DMS53 treated with DMSO at 0.1 percent for 48 hours (cell line): ENCODE data around the gene KRTCAP2.
"Not testable (repeated sequence)": the region's sequence is repeated elsewhere in the genome, so short reads cannot be mapped to it uniquely, and the experiment has no call there.

Experiments used
- DNase-seq: peaks from one replicate; lab custom pipeline; 2025; ENCODE audit not compliant: unreplicated experiment; lab: John Stamatoyannopoulos, UW

KRTCAP2 gene

GRCh38 chr1:155169541-155169940 is 3.6 kb downstream of the KRTCAP2 start:
- DNase-seq, result no peak

DNA sequence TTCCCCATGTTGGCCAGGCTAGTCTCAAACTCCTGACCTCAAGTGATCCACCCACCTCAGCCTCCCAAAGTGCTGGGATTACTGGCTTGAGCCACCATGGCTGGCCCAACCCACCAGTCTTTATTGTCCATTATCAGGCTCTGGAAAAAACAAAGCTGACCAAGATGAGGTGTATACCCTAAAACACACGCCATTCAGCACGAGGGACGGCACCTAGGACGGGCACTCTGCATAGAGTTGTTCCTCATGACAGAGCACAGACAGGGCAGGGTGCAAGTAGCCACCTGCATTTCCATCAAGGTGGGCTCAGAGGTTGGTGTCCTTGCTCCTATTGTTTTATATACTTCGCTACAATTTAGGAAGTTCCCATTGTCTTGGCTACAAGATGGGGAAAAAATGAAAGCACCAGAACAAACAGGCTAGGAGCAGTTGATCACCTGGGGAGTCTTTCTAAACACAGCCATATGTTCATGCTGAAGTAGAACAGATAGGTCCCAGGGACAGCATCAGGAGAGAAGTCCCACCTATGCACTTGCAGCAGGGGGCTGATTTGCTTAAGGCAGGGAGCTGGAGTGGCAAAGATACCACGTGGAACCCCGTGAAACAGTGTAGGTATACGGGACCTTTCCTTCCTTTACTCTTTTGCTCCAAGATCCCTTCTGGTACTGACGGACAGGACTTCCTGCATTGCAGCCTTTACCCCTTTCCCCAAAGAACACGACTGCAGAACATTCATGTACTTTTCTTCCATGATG is 4.5 kb downstream of the KRTCAP2 start:
- DNase-seq, result no peak

- not testable (repeated sequence) for DNase-seq
Measured at GRCh38 chr1:155168105-155168445, 5.0 kb downstream of the KRTCAP2 start.

GRCh38 chr1:155167166-155168104 is 5.7 kb downstream of the KRTCAP2 start:
- peak; percentile 78 for DNase-seq

DNA sequence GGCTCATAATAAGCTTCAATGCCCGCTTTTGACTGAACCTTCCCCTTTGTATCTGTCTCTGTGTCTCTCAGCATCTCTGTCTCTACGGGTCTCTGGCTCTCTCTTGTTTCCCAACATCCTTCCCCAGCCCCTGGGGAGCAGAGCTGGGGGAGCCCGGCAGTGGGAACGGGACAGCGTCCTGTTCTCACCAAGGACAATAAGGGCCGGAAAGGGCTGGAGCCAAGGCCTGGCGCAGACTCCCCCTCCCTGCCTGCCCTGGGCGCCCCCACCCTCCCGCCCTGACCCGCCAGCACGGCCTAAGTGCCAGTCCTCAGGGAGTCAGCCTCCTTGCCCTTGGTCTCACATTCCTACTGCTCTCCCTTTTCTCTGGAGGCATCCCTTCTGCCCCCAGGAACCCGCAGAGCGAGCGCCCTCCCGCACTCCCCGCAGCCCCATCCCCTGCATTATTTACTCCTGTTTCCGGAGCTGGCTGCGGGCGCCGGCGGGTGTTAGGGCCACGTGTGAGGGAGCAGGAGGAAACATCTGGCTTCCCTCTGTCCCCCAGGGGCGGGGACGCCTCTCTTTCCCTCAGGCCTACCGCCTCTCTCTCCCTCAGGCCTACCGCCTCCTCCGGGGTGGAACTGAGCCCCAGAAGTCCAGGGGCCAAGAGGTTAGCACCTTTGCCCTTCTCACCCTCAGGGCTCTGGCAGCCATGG is 6.5 kb downstream of the KRTCAP2 start:
- no peak for DNase-seq

DNA sequence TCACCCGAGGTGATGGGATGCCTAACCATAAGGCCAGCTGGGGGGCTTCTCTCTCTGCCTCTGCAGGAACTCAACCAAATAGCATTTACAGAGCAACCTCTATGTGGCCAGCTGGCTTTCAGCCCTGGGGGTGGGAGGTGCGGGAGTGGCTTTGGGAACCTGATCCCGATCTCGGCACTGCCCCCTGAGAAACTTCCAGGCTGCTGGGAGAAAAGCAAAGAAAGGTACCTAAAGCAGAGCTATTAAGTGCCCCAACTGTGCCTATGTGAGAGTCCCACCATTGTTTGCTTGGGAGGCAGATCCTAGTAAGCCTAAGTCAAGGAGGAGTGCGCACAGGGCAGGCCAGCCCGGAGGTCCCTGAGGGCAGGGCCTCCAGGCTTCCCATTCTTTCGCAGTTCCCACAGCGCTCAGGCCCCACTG is 7.0 kb downstream of the KRTCAP2 start:
- no peak for DNase-seq

DNA sequence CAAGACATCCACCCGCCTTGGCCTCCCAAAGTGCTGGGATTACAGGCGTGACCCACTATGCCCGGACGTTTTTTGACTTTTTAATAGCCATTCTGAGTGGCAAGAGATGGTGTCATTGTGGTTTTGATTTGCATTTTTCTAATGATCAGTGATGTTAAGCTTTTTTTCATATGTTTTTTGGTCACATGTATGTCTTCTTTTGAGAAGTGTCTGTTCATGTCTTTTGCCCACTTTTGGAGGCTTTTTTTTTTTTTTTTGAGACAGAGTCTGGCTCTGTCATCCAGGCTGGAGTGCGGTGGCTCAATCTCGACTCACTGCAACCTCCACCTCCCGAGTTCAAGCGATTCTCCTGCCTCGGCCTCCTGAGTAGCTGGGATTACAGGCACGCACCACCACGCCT is 8.5 kb downstream of the KRTCAP2 start:
- DNase-seq, result not testable (repeated sequence)

GRCh38 chr1:155163785-155164184 is 9.3 kb downstream of the KRTCAP2 start:
- DNase-seq, result not testable (repeated sequence)

DNA sequence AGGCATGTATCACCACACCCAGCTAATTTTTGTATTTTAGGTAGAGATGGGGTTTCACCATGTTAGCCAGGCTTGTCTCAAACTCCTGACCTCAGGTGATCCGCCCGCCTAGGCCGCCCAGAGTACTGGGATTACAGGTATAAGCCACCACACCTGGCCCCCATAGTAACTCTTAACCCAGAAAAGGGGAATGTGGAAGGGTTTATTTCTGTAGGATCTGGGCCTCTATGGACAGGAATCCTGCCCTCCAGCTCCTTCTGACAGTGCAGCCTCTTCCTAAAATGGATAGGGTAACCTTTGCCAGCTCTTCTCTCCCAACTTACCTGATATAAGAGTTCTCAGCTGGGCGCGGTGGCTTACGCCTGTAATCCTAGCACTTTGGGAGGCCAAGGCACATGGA is 10.5 kb downstream of the KRTCAP2 start:
- not testable (repeated sequence) for DNase-seq

GRCh38 chr1:155160128-155160527 is 13.0 kb downstream of the KRTCAP2 start:
- DNase-seq, result no peak

- DNase-seq, result no peak
Measured at GRCh38 chr1:155158991-155159390, 14.1 kb downstream of the KRTCAP2 start.

- not testable (repeated sequence) for DNase-seq
Measured at GRCh38 chr1:155155996-155156643, 17.0 kb downstream of the KRTCAP2 start.

DNA sequence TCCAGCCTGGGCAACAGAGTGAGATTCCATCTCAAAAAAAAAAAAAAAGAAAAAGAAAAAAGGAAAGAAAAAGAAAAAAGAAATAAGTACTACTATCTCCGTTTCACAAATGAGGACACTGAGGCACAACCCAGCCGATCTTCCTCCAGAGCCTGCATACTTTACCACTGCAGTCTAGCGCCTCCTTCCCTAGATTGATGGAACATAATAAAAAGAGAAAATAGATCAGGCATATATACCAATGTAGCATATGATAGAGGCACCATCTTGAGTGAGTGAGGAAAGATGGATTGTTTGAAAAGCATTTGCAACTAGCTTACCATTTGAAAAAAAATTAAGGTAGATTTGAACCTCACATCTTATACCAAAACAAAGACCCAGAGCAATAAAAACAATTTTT is 27.6 kb downstream of the KRTCAP2 start:
- DNase-seq, result no peak

DNA sequence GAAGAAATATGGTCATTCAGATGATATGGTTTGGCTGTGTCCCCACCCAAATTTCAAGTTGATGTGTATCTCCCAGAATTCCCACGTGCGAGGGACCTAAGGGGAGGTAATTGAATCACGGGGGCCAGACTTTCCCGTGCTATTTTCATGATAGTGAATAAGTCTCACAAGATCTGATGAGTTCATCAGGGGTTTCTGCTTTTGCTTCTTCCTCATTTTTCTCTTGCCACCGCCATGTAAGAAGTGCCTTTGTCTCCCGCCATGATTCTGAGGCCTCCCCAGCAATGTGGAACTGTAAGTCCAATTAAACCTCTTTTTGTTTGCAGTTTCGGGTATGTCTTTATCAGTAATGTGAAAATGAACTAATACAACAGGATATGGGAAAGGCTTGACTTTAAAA is 31.4 kb downstream of the KRTCAP2 start:
- no peak for DNase-seq

GRCh38 chr1:155140630-155140953 is 32.5 kb downstream of the KRTCAP2 start:
- no peak for DNase-seq

DNA sequence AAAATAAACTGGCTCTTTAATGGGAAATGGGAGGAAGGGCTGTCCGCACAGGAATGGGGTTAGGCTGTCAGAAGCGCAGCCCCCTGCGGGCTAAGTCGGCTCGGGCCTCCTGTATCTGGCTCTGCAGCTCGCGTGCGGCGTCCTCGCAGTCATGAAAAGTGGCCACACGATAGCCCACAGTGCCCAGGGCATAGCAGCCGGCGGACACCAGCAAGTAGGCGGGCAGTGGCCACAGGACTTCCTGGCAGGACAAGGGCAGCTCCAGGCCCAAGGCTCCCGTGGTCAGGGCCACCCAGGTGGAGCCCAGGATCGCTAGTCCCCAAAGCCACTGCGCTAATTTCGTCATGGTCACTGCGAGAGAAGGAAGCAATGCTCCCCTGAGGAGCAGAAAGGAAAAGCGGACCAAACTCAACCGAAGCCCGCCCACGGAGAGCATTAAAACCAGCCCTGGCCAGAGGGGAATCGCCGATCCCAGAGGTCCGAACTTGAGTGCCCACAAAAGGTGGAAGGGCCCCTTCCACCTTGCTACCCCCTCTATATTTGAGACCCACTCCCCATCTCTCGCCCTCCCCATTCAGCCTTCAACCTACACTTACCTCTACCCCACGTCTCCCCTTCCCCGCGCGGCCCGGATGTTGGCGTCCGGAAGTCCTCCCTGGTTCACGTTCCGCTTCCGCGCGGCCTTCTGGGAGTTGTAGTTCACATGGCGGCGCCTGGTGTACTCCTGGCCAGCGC is 33.0 kb downstream of the KRTCAP2 start, which contains the start of gene DPM3:
Gene DPM3, minus strand, starts transcription at position 637 of the 735 bp plus-strand sequence. Its CDS starts 291 bp downstream, at position 346.
- DNase-seq, result peak; percentile 41

DNA sequence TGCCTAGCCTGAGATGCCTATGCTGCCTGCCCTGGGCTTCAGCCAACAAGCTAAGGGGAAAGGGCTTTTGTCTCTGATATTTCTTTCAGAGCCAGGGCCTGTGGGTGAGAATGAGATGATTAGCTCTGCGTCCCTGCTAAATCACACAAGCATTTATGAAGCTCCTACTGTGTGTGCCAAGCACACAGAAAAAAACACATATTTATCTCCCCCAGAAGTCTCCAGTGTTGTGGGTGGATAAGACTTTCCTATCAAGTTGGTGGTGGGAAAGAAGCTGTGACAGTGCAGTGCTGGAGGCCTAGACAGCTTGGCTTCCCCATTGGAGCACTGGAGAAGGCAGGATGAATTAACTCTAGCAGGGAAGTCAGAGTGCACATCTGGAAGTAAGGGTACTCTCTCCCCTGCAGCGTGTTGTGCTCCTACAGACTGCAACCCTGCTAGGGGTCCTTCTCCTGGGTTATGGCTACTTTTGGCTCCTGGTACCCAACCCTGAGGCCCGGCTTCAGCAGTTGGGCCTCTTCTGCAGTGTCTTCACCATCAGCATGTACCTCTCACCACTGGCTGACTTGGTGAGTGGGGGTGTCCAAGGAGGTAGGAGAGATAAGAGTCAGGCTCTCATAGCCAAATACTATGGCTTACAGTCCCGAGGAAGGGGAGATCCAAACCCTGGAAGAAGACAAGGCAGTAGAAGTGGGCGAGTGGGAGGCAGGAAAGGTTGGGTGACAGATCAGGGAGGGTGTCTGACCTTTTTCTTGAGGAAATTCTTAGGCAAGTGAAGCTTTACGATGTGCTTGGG is 35.8 kb downstream of the KRTCAP2 start:
- no peak for DNase-seq

- DNase-seq, result no peak
Measured at GRCh38 chr1:155136748-155137147, 36.4 kb downstream of the KRTCAP2 start.

DNA sequence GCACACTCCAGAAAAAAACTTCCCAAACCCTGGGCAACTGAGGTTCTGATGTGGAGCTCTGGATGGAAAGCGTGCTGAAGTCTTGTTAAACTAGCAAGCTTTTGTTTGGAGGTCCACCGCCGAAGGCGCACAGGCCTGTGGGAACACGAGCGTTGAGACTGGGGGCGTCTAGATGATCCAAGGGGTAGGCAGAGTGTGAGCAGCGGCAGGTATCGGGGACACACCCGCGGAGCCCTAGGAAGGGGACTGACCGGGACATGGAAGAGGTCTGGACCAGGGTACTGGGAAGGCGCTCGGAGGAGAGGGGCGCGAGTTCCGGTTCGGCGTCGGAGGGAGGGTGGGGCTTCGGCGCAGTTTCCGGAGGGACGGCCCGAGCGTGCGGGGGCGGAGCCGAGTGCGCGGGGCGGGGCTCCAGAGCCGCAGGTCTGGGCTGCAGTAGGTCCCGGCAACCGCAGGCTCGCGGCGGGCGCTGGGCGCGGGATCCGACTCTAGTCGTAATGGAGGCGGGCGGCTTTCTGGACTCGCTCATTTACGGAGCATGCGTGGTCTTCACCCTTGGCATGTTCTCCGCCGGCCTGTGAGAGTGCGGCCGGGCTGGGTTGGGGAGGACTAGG is 37.6 kb downstream of the KRTCAP2 start, which contains the start of gene SLC50A1:
Gene SLC50A1, plus strand, starts transcription at position 438 of the 614 bp plus-strand sequence. Its CDS starts 60 bp downstream, at position 498.
- DNase-seq, result peak; percentile 89
